Endometrial microvascular endothelial cells (primary cell): Measurements from ENCODE around the gene TRIM54. TPM values are rescaled to one million over a fixed set of nuclear protein-coding genes. Genes with fewer than 3 reads are reported as not detected.
"Not testable (repeated sequence)": the region's sequence is repeated elsewhere in the genome, so short reads cannot be mapped to it uniquely, and the experiment has no call there.

Source experiments
- in situ Hi-C: cut with HindIII; loops from 2 replicates; pipeline ENCODE4 v1.10.0; 2017; ENCODE audit warnings: low sequenced_read_pairs, low pct_unique_long_range_greater_than_20kb; ENCODE audit errors: inconsistent ontology term
- total RNA-seq: library from RNA; depleted of rRNA; stranded (reverse); fragments of >200 nt; gene quantifications from one replicate; pipeline ENCODE4 v1.2.3, GENCODE V29; 2015; ENCODE audit errors: inconsistent ontology term

TRIM54 gene
- total RNA-seq, 1 donor from 2014 or later = 0.56 TPM

- in situ Hi-C loops = no loop called here
Observed at GRCh38 chr2:27306136-27306535, 23.9 kb downstream of the TRIM54 start.

GRCh38 chr2:27306573-27307286 lies 24.5 kb downstream of the TRIM54 start:
- in situ Hi-C loops = no loop called here

GRCh38 chr2:27307287-27307544 lies 25.0 kb downstream of the TRIM54 start:
- in situ Hi-C loops = no loop called here

DNA sequence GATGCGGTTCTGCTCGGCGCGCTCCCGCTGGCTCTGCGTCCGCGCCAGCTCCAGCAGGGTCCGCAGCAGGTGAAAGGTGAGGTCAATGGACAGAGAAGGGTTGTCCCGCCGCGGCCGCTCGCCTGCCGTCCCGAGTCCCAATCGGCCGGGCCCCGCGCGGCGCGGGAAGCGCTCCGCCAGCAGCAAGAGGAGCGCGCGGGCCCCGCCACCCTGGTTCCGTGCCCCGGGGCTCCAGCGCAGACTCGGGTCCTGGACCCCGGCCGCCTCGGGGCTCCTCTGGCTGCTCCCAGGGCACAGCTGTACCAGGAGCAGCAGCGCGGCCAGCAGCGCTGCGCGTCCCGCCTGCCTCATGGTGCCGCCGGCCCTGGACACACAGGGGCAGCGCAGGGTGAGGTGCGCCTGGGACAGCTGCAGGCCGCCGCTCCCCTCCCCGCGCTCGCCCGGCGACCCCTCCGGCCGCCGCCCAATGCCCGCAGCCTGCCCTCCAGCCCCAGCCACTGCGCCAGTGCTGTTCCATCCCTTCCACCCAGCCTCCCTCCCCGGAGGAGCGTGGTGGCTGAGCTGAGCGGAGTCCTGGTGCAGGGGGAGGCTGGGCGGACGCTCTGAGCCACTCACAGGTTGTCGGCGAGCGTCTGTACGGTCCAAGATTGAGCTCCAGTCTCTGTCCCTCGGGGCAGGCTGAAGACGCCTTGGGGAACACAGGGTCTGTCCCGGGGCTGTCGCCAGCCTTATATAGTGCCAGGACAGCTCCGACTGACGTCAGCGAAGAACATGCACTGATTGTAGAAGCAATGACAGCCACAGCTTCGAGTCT lies 25.5 kb downstream of the TRIM54 start:
- in situ Hi-C loops = no loop called here

DNA sequence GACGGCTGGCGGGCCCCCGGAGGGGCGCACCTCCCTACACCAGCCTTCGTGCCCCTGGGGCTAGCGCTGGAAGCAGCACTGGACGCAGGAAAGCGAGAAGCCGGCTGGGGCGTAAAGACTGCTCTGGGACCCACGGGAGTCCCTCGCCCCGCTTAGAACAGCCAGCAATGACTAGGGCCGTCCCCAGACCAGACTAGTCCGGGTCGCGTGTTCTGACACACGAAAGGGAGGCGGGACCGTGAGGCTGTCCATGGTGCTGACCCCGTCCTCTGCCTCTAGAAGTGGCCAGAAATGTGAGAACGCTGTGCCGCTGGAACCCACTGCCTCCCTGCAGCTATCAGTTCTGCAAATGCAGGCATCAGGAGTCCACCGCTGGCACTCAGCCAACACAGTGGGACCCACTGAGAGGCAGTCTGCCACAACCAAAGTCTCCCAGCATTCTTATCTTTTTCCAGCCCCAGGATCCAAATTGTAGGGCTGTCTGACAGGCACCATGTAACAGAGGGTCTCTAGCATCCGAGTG lies 26.2 kb downstream of the TRIM54 start, which contains the start of gene UCN:
UCN (minus strand) TSS at position 87 of the 523 bp plus-strand sequence. CDS start 550 bp downstream, outside the sequence.
- in situ Hi-C loops = no loop called here

- in situ Hi-C loops = no loop called here
Observed at GRCh38 chr2:27309651-27310050, 27.4 kb downstream of the TRIM54 start.

DNA sequence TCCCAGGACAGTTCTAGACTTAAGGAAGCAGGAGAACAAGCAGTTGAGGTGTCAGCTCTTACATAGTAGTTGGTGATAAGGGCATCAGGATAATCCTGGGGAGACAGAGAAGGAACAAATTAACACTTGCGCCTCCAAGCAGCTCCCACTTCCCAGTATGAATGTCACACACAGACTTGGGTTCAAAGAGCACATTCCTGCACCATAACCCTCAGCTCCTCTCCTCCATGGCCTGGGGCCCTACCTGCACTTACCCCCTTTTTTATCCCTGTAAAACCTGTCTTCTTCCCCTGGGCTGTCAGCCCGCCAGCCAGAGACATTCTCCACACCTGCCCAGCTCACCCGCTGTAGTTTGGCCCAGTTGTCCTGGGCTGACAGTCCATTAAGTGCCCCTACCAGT lies 29.9 kb downstream of the TRIM54 start:
- in situ Hi-C loops = no loop called here

DNA sequence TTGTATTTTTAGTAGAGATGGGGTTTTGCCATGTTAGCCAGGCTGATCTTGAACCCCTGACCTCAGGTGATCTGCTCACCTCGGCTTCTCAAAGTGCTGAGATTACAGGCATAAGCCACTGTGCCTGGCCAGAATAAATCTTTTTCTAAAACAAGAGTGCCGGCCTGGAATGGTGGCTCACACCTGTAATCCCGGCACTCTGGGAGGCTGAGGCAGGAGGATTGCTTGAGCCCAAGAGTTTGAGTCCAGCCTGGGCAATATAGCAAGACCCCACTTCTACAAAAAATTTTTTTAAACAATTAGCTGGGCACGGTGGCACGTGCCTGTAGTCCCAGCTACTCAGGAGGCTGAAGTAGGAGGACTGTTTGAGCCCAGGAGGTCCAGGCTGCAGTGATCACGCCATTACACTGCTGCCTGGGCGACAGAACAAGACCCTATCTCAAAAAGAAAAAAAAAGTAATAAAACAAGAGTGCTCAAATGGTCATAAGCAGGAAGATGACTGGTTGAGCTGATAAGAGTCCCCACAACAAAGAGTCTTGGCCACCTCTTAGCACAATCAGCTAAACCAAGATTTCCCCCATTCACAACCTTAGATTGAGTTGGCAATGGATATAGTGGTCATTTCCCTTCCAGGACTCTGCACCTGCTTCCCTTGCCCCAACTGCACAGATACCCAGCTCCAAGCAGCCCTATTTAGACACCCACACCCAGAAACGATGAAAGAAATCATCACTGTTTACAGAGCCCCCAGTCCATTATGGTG lies 31.8 kb downstream of the TRIM54 start:
- in situ Hi-C loops = no loop called here

GRCh38 chr2:27314709-27315108 lies 32.5 kb downstream of the TRIM54 start:
- in situ Hi-C loops = no loop called here

DNA sequence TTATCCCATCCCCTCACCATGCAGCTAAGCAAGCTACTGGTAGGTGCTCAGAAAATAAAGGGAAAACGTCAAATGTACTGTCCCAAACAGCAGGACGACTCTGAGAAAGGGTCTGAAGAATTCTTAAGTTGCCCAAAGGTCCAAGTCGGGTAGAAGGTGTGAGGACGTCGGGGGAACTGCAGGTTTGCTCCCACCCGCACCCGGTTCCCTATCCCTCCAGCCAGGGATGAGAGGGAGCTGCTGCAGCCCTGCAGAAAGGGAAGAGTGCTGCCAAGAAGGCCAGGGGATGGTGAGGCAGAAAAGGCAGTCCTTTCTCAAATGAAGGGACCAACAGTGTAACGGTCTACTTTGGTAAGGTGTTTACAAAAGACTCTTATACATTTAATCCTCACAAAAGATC lies 32.9 kb downstream of the TRIM54 start:
- in situ Hi-C loops = no loop called here

GRCh38 chr2:27316655-27317412 lies 34.6 kb downstream of the TRIM54 start:
- in situ Hi-C loops = no loop called here

DNA sequence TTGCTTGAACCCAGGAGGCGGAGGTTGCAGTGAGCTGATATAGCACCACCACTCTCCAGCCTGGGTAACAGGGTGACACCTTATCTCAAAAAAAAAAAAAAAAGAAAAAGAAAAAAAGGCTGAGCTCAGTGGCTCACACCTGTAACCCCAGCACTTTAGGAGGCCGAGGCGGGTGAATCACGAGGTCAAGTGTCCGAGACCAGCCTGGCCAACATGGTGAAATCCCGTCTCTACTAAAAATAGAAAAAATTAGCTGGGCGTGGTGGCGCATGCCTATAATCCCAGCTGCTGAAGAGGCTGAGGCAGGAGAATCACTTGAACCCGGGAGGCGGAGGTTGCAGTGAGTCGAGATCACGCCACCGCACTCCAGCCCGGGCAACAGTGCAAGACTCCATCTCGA lies 37.6 kb downstream of the TRIM54 start:
- in situ Hi-C loops = not testable (repeated sequence)

GRCh38 chr2:27320958-27321543 lies 38.8 kb downstream of the TRIM54 start:
- in situ Hi-C loops = no loop called here

- in situ Hi-C loops = no loop called here
Observed at GRCh38 chr2:27322301-27322765, 40.1 kb downstream of the TRIM54 start.

DNA sequence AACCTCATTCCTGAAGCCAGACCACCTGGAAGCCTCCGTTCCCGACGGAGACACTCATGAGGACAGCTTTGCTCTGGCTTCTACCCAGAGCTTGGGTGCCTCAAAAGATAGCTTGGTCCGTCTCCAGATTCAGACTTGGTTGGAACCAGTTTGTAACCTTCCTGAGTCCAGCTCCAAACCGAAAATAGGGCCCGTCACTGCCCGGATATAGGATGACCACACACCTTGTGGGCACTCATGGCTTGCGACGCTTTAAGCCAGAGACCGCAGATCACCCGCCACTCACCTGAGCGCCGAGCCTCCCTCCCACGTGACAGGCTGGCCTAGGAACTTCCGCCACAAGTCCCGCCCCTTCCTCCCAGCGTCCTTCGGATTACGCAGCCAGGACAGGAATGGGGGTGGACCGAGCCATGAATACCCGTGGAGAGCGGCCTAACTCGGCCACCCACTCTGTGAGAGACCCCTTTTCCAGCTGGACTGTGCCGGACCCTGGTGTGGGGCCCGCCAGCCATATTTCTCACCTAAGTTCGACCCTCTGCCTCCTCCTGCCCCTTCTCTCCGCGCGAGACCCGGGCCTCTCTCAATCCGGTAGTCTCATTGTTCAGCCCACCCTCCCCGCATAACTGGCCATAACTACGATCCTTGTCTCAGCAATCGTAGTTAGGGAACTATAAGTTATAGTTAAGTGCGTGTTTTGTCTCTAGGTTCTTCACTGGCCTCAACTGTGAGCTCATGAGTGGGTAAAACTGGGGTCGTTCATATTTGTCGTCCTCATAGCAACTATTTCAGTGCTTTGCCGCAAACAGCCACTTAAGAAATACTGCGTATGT lies 40.8 kb downstream of the TRIM54 start, which contains the start of gene MPV17:
MPV17 (minus strand) TSS at position 332 of the 830 bp plus-strand sequence. CDS start 580 bp downstream, outside the sequence.
- in situ Hi-C loops = no loop called here

- in situ Hi-C loops = no loop called here
Observed at GRCh38 chr2:27323596-27324285, 41.5 kb downstream of the TRIM54 start.

GRCh38 chr2:27324720-27325119 lies 42.5 kb downstream of the TRIM54 start:
- in situ Hi-C loops = no loop called here
